Measurements from ENCODE around the gene RNF13.
"Not testable (repeated sequence)": the region's sequence is repeated elsewhere in the genome, so short reads cannot be mapped to it uniquely, and the experiment has no call there.

GRCh38 chr3:149883860-149884259 is 70.8 kb downstream of the RNF13 start:
- TF ChIP-seq POLR2A (IDR thresholded peaks at IDR 0.05; ENCODE audit: low read length); GATA1 (IDR thresholded peaks at IDR 0.05; ENCODE audit: low read depth, low read length): not testable (repeated sequence)
